ENCODE measurements around the gene SMIM20. TPM values are rescaled to one million over a fixed set of nuclear protein-coding genes. Genes with fewer than 3 reads are reported as not detected.

Gene SMIM20
- total RNA-seq, 2 donors from 2014 or later = 36.5 to 37.4 TPM

GRCh38 chr4:25970226-25970675 lies 56.2 kb downstream of the SMIM20 start:
- intact Hi-C loops (cut with DNase I) = no loop called here
- Histone ChIP-seq H3K27ac (peak overlapping the region; percentile 24), H3K4me3 (no peak overlapping the region), H3K9me3 (no peaks in the 10 kb centered on the region), H3K9ac (ENCODE audit: low read depth in 2 of 2, low read length in 2 of 2) (no peak overlapping the region), H3K36me3 (no peaks in the 10 kb centered on the region), H3K4me1 (no peaks in the 10 kb centered on the region), H3K27me3 (no peaks in the 10 kb centered on the region)
- peak; percentile 29 for DNase-seq
- TF ChIP-seq CTCF (IDR thresholded peaks at IDR 0.05) = no peak

DNA sequence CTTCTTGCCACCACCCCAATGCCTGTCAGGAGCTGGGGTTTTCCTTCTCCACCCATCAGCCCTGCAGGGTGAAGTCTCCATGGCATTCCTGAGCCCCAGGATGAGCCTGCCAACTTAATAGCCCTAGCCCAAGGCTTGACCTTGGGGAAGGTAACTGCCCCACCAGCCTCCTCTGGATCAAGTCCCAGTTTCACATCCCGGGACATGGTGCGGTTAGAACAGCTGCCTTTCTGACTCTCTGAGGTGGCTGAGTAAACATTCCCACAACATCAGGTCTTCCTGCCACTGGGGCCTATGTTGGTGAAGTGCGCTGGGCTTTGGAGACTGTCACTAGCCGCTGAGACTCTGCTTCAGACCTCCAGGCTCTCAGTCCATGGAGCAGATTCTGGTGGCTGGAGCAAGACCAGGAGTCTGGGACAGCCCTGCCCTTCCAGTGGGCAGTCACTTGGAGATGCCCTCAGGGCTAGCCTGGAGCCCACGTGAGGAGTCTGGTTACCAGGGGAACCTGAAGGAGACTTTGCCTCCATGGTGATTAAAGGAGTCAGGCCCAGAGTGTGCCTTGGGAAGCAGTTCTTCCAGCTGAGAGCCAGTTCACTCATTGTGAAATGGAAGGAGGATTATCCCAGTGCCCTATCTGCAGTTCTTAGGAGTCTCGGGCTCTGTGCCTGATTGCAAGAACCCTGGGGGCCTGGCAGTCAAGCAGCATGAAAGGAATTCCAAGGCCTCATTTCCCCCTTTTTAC lies 56.8 kb downstream of the SMIM20 start:
- intact Hi-C loops (cut with DNase I) = no loop called here
- Histone ChIP-seq H3K4me3 (no peak overlapping the region), H3K9me3 (no peaks in the 10 kb centered on the region), H3K27ac (peak overlapping the region; percentile 24), H3K27me3 (no peaks in the 10 kb centered on the region), H3K36me3 (no peaks in the 10 kb centered on the region), H3K9ac (ENCODE audit: low read depth in 2 of 2, low read length in 2 of 2) (no peak overlapping the region), H3K4me1 (no peaks in the 10 kb centered on the region)
- no peak for TF ChIP-seq CTCF (IDR thresholded peaks at IDR 0.05)
- DNase-seq = peak; percentile 43

GRCh38 chr4:25972366-25972765 lies 58.3 kb downstream of the SMIM20 start:
- H3K36me3 ChIP-seq = no peaks in the 10 kb centered on the region
- H3K9ac ChIP-seq (ENCODE audit: low read depth in 2 of 2, low read length in 2 of 2) = no peak overlapping the region
- no peaks in the 10 kb centered on the region for H3K27me3 ChIP-seq
- no peak for TF ChIP-seq CTCF (IDR thresholded peaks at IDR 0.05)
- intact Hi-C loops (cut with DNase I) = no loop called here
- DNase-seq = no peak
- no peak overlapping the region for H3K4me3 ChIP-seq
- no peaks in the 10 kb centered on the region for H3K4me1 ChIP-seq
- H3K9me3 ChIP-seq = no peaks in the 10 kb centered on the region
- no peak overlapping the region for H3K27ac ChIP-seq

DNA sequence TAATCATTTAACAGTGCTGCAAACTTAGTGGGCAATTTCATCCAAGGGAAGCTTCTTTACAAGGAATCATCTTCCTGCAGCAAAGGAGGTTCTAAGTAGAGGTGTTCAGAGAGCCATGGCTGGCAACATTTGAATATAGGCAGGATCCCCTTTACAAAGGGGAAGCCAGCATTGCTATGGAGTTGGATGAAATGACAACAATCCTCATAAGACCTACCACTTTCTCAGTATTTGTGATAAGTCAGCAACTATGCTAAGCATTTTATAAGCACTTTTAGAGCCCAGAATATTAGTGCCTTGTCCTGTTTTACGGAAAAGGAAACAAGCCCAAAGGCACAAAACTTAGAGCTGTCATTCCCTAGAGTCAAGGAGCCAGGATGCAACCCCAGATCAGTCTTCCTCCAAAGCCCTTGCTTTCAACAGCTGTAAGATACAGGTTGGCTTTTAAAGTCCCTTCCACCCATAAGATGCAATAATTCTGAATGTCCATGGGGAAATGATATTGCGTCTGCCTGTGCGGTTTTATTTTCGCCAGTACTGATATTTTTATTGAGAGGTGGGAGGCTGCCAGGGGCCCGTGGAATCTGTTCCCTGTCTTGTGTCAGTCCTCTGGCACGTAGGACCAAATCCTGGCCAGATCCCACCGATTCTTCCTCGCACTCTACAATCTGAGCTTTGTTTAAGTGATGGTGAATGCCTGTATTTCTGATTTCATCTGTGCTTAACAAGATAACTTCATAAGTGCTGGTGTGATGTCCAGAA lies 59.1 kb downstream of the SMIM20 start:
- H3K27ac ChIP-seq = no peak overlapping the region
- H3K9ac ChIP-seq (ENCODE audit: low read depth in 2 of 2, low read length in 2 of 2) = no peak overlapping the region
- no peaks in the 10 kb centered on the region for H3K9me3 ChIP-seq
- TF ChIP-seq CTCF (IDR thresholded peaks at IDR 0.05) = no peak
- H3K27me3 ChIP-seq = no peaks in the 10 kb centered on the region
- no peaks in the 10 kb centered on the region for H3K36me3 ChIP-seq
- no peak for DNase-seq
- H3K4me3 ChIP-seq = no peak overlapping the region
- H3K4me1 ChIP-seq = no peaks in the 10 kb centered on the region
- intact Hi-C loops (cut with DNase I) = no loop called here

- H3K4me3 ChIP-seq = no peak overlapping the region
- DNase-seq = no peak
Observed at GRCh38 chr4:25976780-25977179, 62.8 kb downstream of the SMIM20 start.

More at GRCh38 chr4:25976780-25977179, 62.8 kb downstream of the SMIM20 start:
- H3K27me3 ChIP-seq = no peaks in the 10 kb centered on the region
- intact Hi-C loops (cut with DNase I) = no loop called here
- H3K9me3 ChIP-seq = no peaks in the 10 kb centered on the region
- H3K36me3 ChIP-seq = no peaks in the 10 kb centered on the region
- no peak overlapping the region for H3K9ac ChIP-seq (ENCODE audit: low read depth in 2 of 2, low read length in 2 of 2)
- TF ChIP-seq CTCF (IDR thresholded peaks at IDR 0.05) = no peak
- H3K4me1 ChIP-seq = no peaks in the 10 kb centered on the region
- no peak overlapping the region for H3K27ac ChIP-seq

Data from colonic mucosa (tissue), 4 donors.